ENCODE data around the gene MDFI. TPM values are rescaled to one million over a fixed set of nuclear protein-coding genes. Genes with fewer than 3 reads are reported as not detected.

The MDFI gene
- total RNA-seq (1 to 10 TPM in 6 of 10 donors, under 1 TPM in 4; 0.34 to 2.7 (median 1.2) TPM), polyA plus RNA-seq (1 to 10 TPM; 1.2 to 4.4 TPM)
- long read RNA-seq, donor 1: 0 reads
- long read RNA-seq, donor 2: 0 reads
- long read RNA-seq, donor 3: 0 reads

GRCh38 chr6:41638002-41638934 lies at the start of gene MDFI:
Gene MDFI (plus strand): TSS chr6:41638468. CDS start chr6:41638750, 282 bp downstream.
- Histone ChIP-seq H3K27me3 (peaks cover 20 to 62% (median 37%) of the 10 kb centered on the region in 7 donors), H3K27ac (peak within 1 kb of the TSS in 5 of 10 donors; percentile 39 to 60 (median 58)), H3K36me3 (no peaks in the 10 kb centered on the region), H3K9me3 (no peaks in the 10 kb centered on the region), H3K4me1 (peaks cover 6 to 55% (median 26%) of the 10 kb centered on the region in 9 donors), H3K4me3 (peak within 1 kb of the TSS; percentile 21 to 63 (median 54))
- DNase-seq: no peak
- no peak for TF ChIP-seq CTCF (IDR thresholded peaks at IDR 0.05)
- WGBS, 2 donors: 1 to 2% methylated on average over 75 to 86 of the region's 86 CpGs
- peak in 7 of 8 donors; percentile 4 to 40 (median 24) for ATAC-seq
- intact Hi-C loops (cut with DNase I): no loop called here

- peaks cover 0 to 68% (median 2%) of the 10 kb centered on the region in 9 donors for H3K36me3 ChIP-seq
- intact Hi-C loops (cut with DNase I): loop anchor here in 2 of 10 donors (2.0 to 5.0 kb wide), 2 partner anchors 166 to 217 kb away; no protein-coding TSS in a partner anchor
- no peak overlapping the region for H3K27ac ChIP-seq
- 85% methylated on average over 4 of the region's 4 CpGs for WGBS, 2 donors
- DNase-seq (no peak), ATAC-seq (no peak)
- no peaks in the 10 kb centered on the region for H3K9me3 ChIP-seq
- peaks cover 0 to 20% (median 11%) of the 10 kb centered on the region in 9 donors for H3K4me1 ChIP-seq
- TF ChIP-seq CTCF (IDR thresholded peaks at IDR 0.05): no peak
- H3K27me3 ChIP-seq: no peaks in the 10 kb centered on the region
- no peak overlapping the region for H3K4me3 ChIP-seq
These were observed 49.0 kb upstream of the MDFI start for GRCh38 chr6:41589223-41589622.

GRCh38 chr6:41589636-41590622 lies 48.3 kb upstream of the MDFI start:
- Histone ChIP-seq H3K36me3 (peaks cover 0 to 64% (median 9%) of the 10 kb centered on the region in 9 donors), H3K4me3 (no peak overlapping the region), H3K27ac (no peak overlapping the region), H3K27me3 (no peaks in the 10 kb centered on the region), H3K9me3 (no peaks in the 10 kb centered on the region), H3K4me1 (peaks cover 0 to 13% (median 4%) of the 10 kb centered on the region in 9 donors)
- no peak for ATAC-seq
- intact Hi-C loops (cut with DNase I): loop anchor here in 7 of 10 donors (2.0 to 5.0 kb wide), 8 partner anchors 43 to 223 kb away; partner anchors contain the start of gene FOXP4 (in 1 of the 7)
- WGBS, 2 donors: 93 to 94% methylated on average over 39 of the region's 39 CpGs
- DNase-seq: no peak
- TF ChIP-seq CTCF (IDR thresholded peaks at IDR 0.05): no peak
